Neural progenitor cell (in vitro differentiated cells): Measurements from ENCODE around the gene GALNT18. TPM values are rescaled to one million over a fixed set of nuclear protein-coding genes. Genes with fewer than 3 reads are reported as not detected.

Source experiments
- DNase-seq: peaks from one replicate; pipeline ENCODE4 v3.0.0-alpha.2; 2016; ENCODE audit warnings: low spot score
- H2AFZ ChIP-seq: fragments of 200-600 bp; sonication (generic); replicated peaks from 2 replicates; pipeline ENCODE4 v1.6.1; 2016; ENCODE audit warnings: antibody characterized with exemption
- H3F3A ChIP-seq: fragments of 200-600 bp; sonication (generic); 2 replicates; pipeline ENCODE4 v1.6.1; 2016; ENCODE audit warnings: antibody characterized with exemption, low read depth
- H3K27ac ChIP-seq: fragments of 200-600 bp; sonication (generic); 2 replicates; pipeline ENCODE4 v1.5.1; 2016; ENCODE audit warnings: mild to moderate bottlenecking
- H3K27me3 ChIP-seq: fragments of 200-600 bp; sonication (generic); 2 replicates; pipeline ENCODE4 v1.6.1; 2016; ENCODE audit warnings: mild to moderate bottlenecking, moderate library complexity
- H3K36me3 ChIP-seq: fragments of 200-600 bp; sonication (generic); 2 replicates; pipeline ENCODE4 v1.5.1; 2016
- H3K4me1 ChIP-seq: fragments of 200-600 bp; sonication (generic); 2 replicates; pipeline ENCODE4 v1.6.1; 2016; ENCODE audit warnings: mixed run types
- H3K4me2 ChIP-seq: fragments of 200-600 bp; sonication (generic); 2 replicates; pipeline ENCODE4 v1.6.1; 2016
- H3K4me3 ChIP-seq: fragments of 200-600 bp; sonication (generic); 2 replicates; pipeline ENCODE4 v1.5.1; 2016
- H3K79me2 ChIP-seq: fragments of 200-600 bp; sonication (generic); 2 replicates; pipeline ENCODE4 v1.6.1; 2016; ENCODE audit warnings: low read depth
- H3K9ac ChIP-seq: fragments of 200-600 bp; sonication (generic); 2 replicates; pipeline ENCODE4 v1.6.1; 2016
- H3K9me3 ChIP-seq: fragments of 200-600 bp; sonication (generic); 2 replicates; pipeline ENCODE4 v1.5.1; 2016; ENCODE audit warnings: low read depth
- H4K20me1 ChIP-seq: fragments of 200-600 bp; sonication (generic); 2 replicates; pipeline ENCODE4 v1.6.1; 2016; ENCODE audit warnings: low read depth
- H3K27ac Mint-ChIP-seq: 3 replicates; pipeline ENCODE4 v1.8.0; 2021; ENCODE audit warnings: mixed read lengths
- H3K27me3 Mint-ChIP-seq: 2 replicates; pipeline ENCODE4 v1.8.0; 2022; ENCODE audit warnings: low read depth, mild to moderate bottlenecking, inconsistent platforms, moderate library complexity, mixed read lengths; ENCODE audit not compliant: insufficient read depth
- H3K36me3 Mint-ChIP-seq: 3 replicates; pipeline ENCODE4 v1.8.0; 2021; ENCODE audit warnings: mixed read lengths
- H3K4me1 Mint-ChIP-seq: 3 replicates; pipeline ENCODE4 v1.8.0; 2021; ENCODE audit warnings: mixed read lengths
- H3K4me3 Mint-ChIP-seq: 3 replicates; pipeline ENCODE4 v1.8.0; 2021; ENCODE audit warnings: mild to moderate bottlenecking, moderate library complexity, mixed read lengths
- H3K9me3 Mint-ChIP-seq: 3 replicates; pipeline ENCODE4 v1.8.0; 2020; ENCODE audit warnings: mixed read lengths
- CTCF ChIP-seq: fragments of 200-600 bp; sonication (generic); IDR thresholded peaks from 2 replicates; pipeline ENCODE4 v1.5.1; 2017; ENCODE audit warnings: antibody characterized with exemption, mild to moderate bottlenecking
- EZH2 ChIP-seq: fragments of 200-600 bp; sonication (generic); IDR thresholded peaks from 2 replicates; pipeline ENCODE4 v1.6.1; 2017; ENCODE audit warnings: antibody characterized with exemption, mild to moderate bottlenecking, moderate library complexity
- EZH2phosphoT487 ChIP-seq: fragments of 200-600 bp; sonication (generic); IDR thresholded peaks from 2 replicates; pipeline ENCODE4 v1.6.1; 2017; ENCODE audit warnings: antibody characterized with exemption
- total RNA-seq: library from RNA; depleted of rRNA; stranded (reverse); fragments of >200 nt; gene quantifications from 2 replicates; pipeline ENCODE4 v1.2.3, GENCODE V29; 2015; ENCODE audit warnings: low replicate concordance

The GALNT18 gene
- total RNA-seq, 1 donor from 2014 or later: 2.4 TPM

GRCh38 chr11:11505692-11506091 lies 116.1 kb downstream of the GALNT18 start:
- Histone ChIP-seq H3K36me3 (no peaks in the 10 kb centered on the region), H4K20me1 (no peaks in the 10 kb centered on the region), H3K27ac (no peak overlapping the region), H2AFZ (no peak overlapping the region), H3K9me3 (no peaks in the 10 kb centered on the region), H3K4me3 (no peak overlapping the region), H3F3A (peaks cover 2% of the 10 kb centered on the region), H3K9ac (no peak overlapping the region), H3K4me1 (peaks cover 15% of the 10 kb centered on the region), H3K4me2 (no peak overlapping the region), H3K79me2 (no peaks in the 10 kb centered on the region), H3K27me3 (no peaks in the 10 kb centered on the region)
- peaks cover 21% of the 10 kb centered on the region for H3K4me1 Mint-ChIP-seq
- TF ChIP-seq EZH2: no peak
- no peak for TF ChIP-seq CTCF
- no peak for TF ChIP-seq EZH2phosphoT487
- peaks cover 9% of the 10 kb centered on the region for H3K27me3 Mint-ChIP-seq
- no peaks in the 10 kb centered on the region for H3K36me3 Mint-ChIP-seq
- H3K9me3 Mint-ChIP-seq: no peaks in the 10 kb centered on the region
- DNase-seq: no peak
- no peak overlapping the region for H3K4me3 Mint-ChIP-seq
- H3K27ac Mint-ChIP-seq: no peak overlapping the region

GRCh38 chr11:11505190-11505589 lies 116.6 kb downstream of the GALNT18 start:
- Histone ChIP-seq H3K36me3 (no peaks in the 10 kb centered on the region), H3K79me2 (no peaks in the 10 kb centered on the region), H3K4me1 (peaks cover 15% of the 10 kb centered on the region), H2AFZ (no peak overlapping the region), H3K4me2 (no peak overlapping the region), H3K9me3 (no peaks in the 10 kb centered on the region), H3K27me3 (no peaks in the 10 kb centered on the region), H3F3A (no peaks in the 10 kb centered on the region), H4K20me1 (no peaks in the 10 kb centered on the region), H3K4me3 (no peak overlapping the region), H3K27ac (no peak overlapping the region), H3K9ac (no peak overlapping the region)
- Mint-ChIP-seq H3K36me3 (no peaks in the 10 kb centered on the region), H3K4me1 (peaks cover 19% of the 10 kb centered on the region), H3K4me3 (no peak overlapping the region), H3K27me3 (peaks cover 9% of the 10 kb centered on the region), H3K27ac (no peak overlapping the region), H3K9me3 (no peaks in the 10 kb centered on the region)
- no peak for DNase-seq
- TF ChIP-seq EZH2phosphoT487: no peak
- TF ChIP-seq CTCF: no peak
- TF ChIP-seq EZH2: no peak

GRCh38 chr11:11504071-11504470 lies 117.7 kb downstream of the GALNT18 start:
- no peak for TF ChIP-seq EZH2
- H3K27me3 ChIP-seq: no peaks in the 10 kb centered on the region
- H3K9me3 Mint-ChIP-seq: no peaks in the 10 kb centered on the region
- H2AFZ ChIP-seq: no peak overlapping the region
- no peak overlapping the region for H3K27ac ChIP-seq
- no peak overlapping the region for H3K27ac Mint-ChIP-seq
- peaks cover 8% of the 10 kb centered on the region for H3K4me1 ChIP-seq
- H3F3A ChIP-seq: no peaks in the 10 kb centered on the region
- H3K4me3 Mint-ChIP-seq: no peak overlapping the region
- no peaks in the 10 kb centered on the region for H3K9me3 ChIP-seq
- peaks cover 6% of the 10 kb centered on the region for H3K27me3 Mint-ChIP-seq
- H3K79me2 ChIP-seq: no peaks in the 10 kb centered on the region
- DNase-seq: no peak
- H3K4me3 ChIP-seq: no peak overlapping the region
- no peaks in the 10 kb centered on the region for H3K36me3 ChIP-seq
- no peaks in the 10 kb centered on the region for H3K36me3 Mint-ChIP-seq
- peaks cover 13% of the 10 kb centered on the region for H3K4me1 Mint-ChIP-seq
- no peaks in the 10 kb centered on the region for H4K20me1 ChIP-seq
- no peak overlapping the region for H3K4me2 ChIP-seq
- H3K9ac ChIP-seq: no peak overlapping the region

GRCh38 chr11:11502263-11502861 lies 119.4 kb downstream of the GALNT18 start:
- DNase-seq: no peak
- H3K4me2 ChIP-seq: no peak overlapping the region
- no peak overlapping the region for H3K27ac ChIP-seq
- Mint-ChIP-seq H3K27ac (peak overlapping the region; percentile 72), H3K4me3 (no peak overlapping the region), H3K27me3 (peaks cover 6% of the 10 kb centered on the region), H3K9me3 (no peaks in the 10 kb centered on the region), H3K36me3 (no peaks in the 10 kb centered on the region), H3K4me1 (peaks cover 13% of the 10 kb centered on the region)
- no peaks in the 10 kb centered on the region for H3K9me3 ChIP-seq
- H3K36me3 ChIP-seq: no peaks in the 10 kb centered on the region
- TF ChIP-seq EZH2 (no peak), EZH2phosphoT487 (no peak), CTCF (no peak)
- peaks cover 8% of the 10 kb centered on the region for H3K4me1 ChIP-seq
- no peaks in the 10 kb centered on the region for H3F3A ChIP-seq
- H3K9ac ChIP-seq: no peak overlapping the region
- no peaks in the 10 kb centered on the region for H3K79me2 ChIP-seq
- H3K4me3 ChIP-seq: no peak overlapping the region
- H4K20me1 ChIP-seq: no peaks in the 10 kb centered on the region
- H2AFZ ChIP-seq: peak overlapping the region; percentile 27
- H3K27me3 ChIP-seq: no peaks in the 10 kb centered on the region
